NB4 (cell line): Measurements from ENCODE around the gene A2M.

ENCODE experiments used
- TF ChIP-seq, protein P1 (sequence below): IDR thresholded peaks from one replicate; pipeline ENCODE4 v1.5.1; 2012; ENCODE audit warnings: low read depth, low read length
- TF ChIP-seq, protein P2 (sequence below): IDR thresholded peaks from 2 replicates; pipeline ENCODE4 v1.6.1; 2011; ENCODE audit warnings: low read depth, low read length

DNA sequence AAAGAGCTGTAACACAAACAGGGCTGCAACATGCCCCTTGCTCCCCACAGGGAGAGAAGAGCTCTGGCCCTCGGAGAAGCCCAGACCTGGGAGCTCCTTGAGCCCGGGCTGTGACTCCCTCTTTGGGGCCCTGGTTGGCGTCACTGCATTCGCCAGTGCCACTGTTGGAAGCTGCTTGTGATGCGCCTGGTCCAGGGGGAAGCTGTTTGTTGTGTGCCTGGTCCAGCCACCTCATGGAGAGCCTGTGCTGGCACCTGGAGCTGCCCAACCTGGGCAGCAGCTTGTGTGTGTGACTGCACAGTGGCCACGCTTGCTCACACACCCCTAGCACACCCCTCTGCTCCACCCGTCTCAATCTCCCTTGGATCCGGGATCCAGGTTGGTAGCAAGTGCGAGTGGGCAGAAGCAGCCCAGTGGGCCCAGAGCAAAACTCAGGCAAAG, 49.5 kb downstream of the A2M start:
- TF ChIP-seq, protein P1, sequence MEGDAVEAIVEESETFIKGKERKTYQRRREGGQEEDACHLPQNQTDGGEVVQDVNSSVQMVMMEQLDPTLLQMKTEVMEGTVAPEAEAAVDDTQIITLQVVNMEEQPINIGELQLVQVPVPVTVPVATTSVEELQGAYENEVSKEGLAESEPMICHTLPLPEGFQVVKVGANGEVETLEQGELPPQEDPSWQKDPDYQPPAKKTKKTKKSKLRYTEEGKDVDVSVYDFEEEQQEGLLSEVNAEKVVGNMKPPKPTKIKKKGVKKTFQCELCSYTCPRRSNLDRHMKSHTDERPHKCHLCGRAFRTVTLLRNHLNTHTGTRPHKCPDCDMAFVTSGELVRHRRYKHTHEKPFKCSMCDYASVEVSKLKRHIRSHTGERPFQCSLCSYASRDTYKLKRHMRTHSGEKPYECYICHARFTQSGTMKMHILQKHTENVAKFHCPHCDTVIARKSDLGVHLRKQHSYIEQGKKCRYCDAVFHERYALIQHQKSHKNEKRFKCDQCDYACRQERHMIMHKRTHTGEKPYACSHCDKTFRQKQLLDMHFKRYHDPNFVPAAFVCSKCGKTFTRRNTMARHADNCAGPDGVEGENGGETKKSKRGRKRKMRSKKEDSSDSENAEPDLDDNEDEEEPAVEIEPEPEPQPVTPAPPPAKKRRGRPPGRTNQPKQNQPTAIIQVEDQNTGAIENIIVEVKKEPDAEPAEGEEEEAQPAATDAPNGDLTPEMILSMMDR = no peak
- TF ChIP-seq, protein P2, sequence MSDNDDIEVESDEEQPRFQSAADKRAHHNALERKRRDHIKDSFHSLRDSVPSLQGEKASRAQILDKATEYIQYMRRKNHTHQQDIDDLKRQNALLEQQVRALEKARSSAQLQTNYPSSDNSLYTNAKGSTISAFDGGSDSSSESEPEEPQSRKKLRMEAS = no peak
